ENCODE measurements around the gene NPHS2. TPM values are rescaled to one million over a fixed set of nuclear protein-coding genes. Genes with fewer than 3 reads are reported as not detected.

Gene NPHS2
- total RNA-seq, 4 donors from 2014 or later: not detected

GRCh38 chr1:179516976-179517705, 58.6 kb downstream of the NPHS2 start:
- no peaks in the 10 kb centered on the region for H3K9me3 ChIP-seq
- no peak overlapping the region for H3K27ac ChIP-seq
- WGBS, 2 donors: 45 to 54% methylated on average over 8 to 10 of the region's 11 CpGs
- H3K4me3 ChIP-seq: no peak overlapping the region
- no peaks in the 10 kb centered on the region for H3K4me1 ChIP-seq
- no peak for TF ChIP-seq POLR2A (IDR thresholded peaks at IDR 0.05)
- TF ChIP-seq, protein P1, sequence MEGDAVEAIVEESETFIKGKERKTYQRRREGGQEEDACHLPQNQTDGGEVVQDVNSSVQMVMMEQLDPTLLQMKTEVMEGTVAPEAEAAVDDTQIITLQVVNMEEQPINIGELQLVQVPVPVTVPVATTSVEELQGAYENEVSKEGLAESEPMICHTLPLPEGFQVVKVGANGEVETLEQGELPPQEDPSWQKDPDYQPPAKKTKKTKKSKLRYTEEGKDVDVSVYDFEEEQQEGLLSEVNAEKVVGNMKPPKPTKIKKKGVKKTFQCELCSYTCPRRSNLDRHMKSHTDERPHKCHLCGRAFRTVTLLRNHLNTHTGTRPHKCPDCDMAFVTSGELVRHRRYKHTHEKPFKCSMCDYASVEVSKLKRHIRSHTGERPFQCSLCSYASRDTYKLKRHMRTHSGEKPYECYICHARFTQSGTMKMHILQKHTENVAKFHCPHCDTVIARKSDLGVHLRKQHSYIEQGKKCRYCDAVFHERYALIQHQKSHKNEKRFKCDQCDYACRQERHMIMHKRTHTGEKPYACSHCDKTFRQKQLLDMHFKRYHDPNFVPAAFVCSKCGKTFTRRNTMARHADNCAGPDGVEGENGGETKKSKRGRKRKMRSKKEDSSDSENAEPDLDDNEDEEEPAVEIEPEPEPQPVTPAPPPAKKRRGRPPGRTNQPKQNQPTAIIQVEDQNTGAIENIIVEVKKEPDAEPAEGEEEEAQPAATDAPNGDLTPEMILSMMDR (IDR thresholded peaks at IDR 0.05): no peak
- H3K27me3 ChIP-seq: no peaks in the 10 kb centered on the region
- no peaks in the 10 kb centered on the region for H3K36me3 ChIP-seq
- intact Hi-C loops (cut with DNase I): no loop called here
- DNase-seq: no peak

- H3K36me3 ChIP-seq: no peaks in the 10 kb centered on the region
- H3K27ac ChIP-seq: no peak overlapping the region
- no peak overlapping the region for H3K4me3 ChIP-seq
- no peaks in the 10 kb centered on the region for H3K4me1 ChIP-seq
- WGBS, 2 donors: 29 to 47% methylated on average over 2 of the region's 2 CpGs
- TF ChIP-seq, protein P1 (IDR thresholded peaks at IDR 0.05): no peak
- TF ChIP-seq POLR2A (IDR thresholded peaks at IDR 0.05): no peak
- no peak for DNase-seq
- H3K9me3 ChIP-seq: no peaks in the 10 kb centered on the region
- intact Hi-C loops (cut with DNase I): no loop called here
- H3K27me3 ChIP-seq: no peaks in the 10 kb centered on the region
Observed at GRCh38 chr1:179510038-179510437, 65.7 kb downstream of the NPHS2 start.

GRCh38 chr1:179509384-179509783, 66.4 kb downstream of the NPHS2 start:
- H3K4me3 ChIP-seq: no peak overlapping the region
- no peak overlapping the region for H3K27ac ChIP-seq
- DNase-seq: no peak
- H3K9me3 ChIP-seq: no peaks in the 10 kb centered on the region
- no peaks in the 10 kb centered on the region for H3K4me1 ChIP-seq
- intact Hi-C loops (cut with DNase I): no loop called here
- WGBS, 2 donors: 89 to 94% methylated on average over 4 of the region's 4 CpGs
- H3K27me3 ChIP-seq: no peaks in the 10 kb centered on the region
- H3K36me3 ChIP-seq: no peaks in the 10 kb centered on the region
- TF ChIP-seq, protein P1 (IDR thresholded peaks at IDR 0.05): no peak
- no peak for TF ChIP-seq POLR2A (IDR thresholded peaks at IDR 0.05)

DNA sequence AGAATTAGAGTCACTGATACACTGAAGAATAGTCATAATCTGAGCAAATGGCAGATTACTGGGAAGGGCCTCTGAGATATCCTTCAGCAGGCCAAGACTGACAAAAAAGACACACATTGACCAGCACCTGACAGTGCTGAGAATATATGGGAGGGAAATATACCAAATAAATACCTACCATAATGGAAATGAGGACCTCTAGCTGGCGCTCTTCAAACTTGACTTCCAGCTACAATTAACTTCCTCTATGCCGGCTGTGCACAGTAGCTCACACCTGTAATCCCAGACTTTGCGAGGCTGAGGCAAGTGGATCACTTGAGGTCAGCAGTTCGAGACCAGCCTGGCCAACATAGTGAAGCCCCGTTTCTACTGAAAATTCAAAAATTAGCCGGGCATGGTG, 69.5 kb downstream of the NPHS2 start:
- 80 to 87% methylated on average over 3 to 6 of the region's 6 CpGs for WGBS, 2 donors

More for the DNA sequence above, 69.5 kb downstream of the NPHS2 start:
- TF ChIP-seq, protein P1 (IDR thresholded peaks at IDR 0.05): no peak
- TF ChIP-seq POLR2A (IDR thresholded peaks at IDR 0.05): no peak
- Histone ChIP-seq H3K4me3 (no peak overlapping the region), H3K27me3 (no peaks in the 10 kb centered on the region), H3K27ac (no peak overlapping the region), H3K4me1 (no peaks in the 10 kb centered on the region), H3K9me3 (no peaks in the 10 kb centered on the region), H3K36me3 (no peaks in the 10 kb centered on the region)
- no peak for DNase-seq
- intact Hi-C loops (cut with DNase I): no loop called here

Small RNA genes lying within 50 kb of the gene (small RNA-seq; reads per million reads assigned to genes)
- 0 reads per million in 4 donors for gene RNU5F-2P

Other genes with a start within 250 kb of the NPHS2 start
- gene AXDND1, start 210.0 kb downstream of the NPHS2 start, total RNA-seq: under 1 TPM in 1 of 4 donors, not detected in 3; 0.19 TPM
- under 1 TPM; 0.15 to 0.72 (median 0.37) TPM for gene TDRD5, start 15.9 kb upstream of the NPHS2 start, total RNA-seq
- not detected for gene FAM163A, start 167.3 kb upstream of the NPHS2 start, total RNA-seq